NOMO-1 treated with dmso at 0.1 percent for 144 hours (cell line): ENCODE results near the gene SEMA7A.
"Not testable (repeated sequence)": the region's sequence is repeated elsewhere in the genome, so short reads cannot be mapped to it uniquely, and the experiment has no call there.

ENCODE experiments used
- DNase-seq: peaks from one replicate; lab custom pipeline; 2025; ENCODE audit not compliant: unreplicated experiment; lab: John Stamatoyannopoulos, UW

Gene SEMA7A

DNA sequence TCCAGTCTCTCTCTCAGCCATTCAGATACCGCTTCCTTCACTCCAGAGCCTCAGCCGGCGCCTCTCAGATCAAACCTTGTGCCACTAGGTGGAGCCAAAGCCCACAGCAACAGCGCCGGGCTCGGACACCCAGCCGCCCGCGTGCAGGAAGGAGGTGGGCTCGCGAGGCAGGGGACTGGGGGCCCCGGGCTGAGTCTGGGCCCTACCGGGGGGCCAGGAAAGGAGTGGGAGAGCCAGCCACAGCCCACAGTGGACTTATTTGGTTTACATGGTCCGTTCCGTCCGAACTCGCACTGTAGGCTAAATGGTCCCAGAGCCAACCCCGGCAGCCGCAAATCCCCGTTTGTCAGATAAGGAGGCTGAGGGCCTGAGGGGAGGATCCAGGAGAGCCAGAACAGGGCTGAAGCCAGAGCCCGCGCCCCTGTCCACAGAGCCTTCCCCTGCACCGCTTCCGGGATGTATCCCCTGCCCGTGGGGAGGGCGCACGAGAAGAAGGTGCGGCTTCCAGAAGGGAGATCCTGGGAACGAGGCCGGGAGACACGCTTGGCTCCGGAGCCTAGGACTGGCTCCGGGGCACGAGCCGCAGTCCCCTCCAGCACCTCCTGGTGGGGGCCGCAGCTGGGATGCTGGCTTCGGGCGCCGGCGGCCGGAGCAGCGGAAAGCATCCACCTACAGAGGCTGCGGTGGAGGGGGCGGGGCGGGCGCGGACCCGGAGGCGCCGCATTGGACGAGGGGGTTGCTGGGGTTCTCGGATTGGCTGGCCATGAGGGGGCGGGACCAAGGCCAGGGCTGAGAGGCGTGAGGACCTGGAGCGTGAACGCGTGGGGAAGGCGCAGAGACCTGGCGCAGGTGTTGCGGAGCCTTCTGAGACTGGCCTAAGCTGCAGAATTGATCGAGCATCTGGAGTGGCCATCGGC, 59.8 kb downstream of the SEMA7A start:
- DNase-seq = peak; percentile 76

DNA sequence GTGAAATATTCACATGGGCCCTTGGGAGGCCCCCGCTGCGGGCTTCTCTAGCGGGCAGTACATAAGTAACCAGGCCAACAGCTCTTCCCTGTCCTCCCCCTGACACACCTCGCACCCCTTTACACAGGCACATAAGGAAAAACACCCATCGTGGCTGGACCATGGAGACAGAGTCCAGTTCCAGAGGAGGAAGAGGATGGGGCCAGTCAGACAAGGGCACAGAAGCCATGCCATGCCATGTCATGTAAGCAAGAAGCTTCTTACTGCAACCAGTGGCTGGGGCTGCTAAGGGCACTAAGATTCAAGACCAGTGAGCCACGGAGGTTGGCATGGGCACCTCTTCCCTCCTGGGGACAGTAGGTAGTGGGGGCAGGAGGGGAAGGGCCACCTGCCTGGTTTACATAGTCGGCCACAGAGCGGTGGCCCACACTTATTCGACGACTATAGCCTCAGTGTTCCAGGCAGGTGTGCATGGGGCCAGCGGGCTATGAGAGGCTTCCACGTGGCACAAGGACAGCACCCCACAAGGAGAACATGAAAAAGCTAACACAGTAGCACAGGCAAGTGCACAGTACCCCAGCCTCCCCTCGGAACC, 60.6 kb downstream of the SEMA7A start:
- no peak for DNase-seq

DNA sequence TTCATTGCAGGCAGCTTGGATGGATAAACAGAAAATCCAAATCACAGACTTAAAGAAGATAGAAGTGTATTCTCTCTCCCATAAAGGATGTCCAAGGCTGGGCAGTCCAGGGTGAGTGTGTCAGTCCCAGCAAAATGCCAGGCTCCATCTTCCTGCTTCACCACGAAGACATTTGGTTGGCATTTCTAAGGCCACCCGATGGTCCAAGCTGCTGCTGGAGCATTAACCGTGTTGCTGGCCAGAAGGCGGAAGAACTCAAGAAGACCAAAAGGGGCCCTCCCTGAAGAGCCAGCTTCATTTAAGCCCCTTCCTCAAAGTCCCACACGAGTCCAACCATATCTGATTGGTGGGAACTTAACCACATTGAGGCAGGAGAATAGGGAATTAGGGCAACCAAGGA, 63.3 kb downstream of the SEMA7A start:
- no peak for DNase-seq

DNA sequence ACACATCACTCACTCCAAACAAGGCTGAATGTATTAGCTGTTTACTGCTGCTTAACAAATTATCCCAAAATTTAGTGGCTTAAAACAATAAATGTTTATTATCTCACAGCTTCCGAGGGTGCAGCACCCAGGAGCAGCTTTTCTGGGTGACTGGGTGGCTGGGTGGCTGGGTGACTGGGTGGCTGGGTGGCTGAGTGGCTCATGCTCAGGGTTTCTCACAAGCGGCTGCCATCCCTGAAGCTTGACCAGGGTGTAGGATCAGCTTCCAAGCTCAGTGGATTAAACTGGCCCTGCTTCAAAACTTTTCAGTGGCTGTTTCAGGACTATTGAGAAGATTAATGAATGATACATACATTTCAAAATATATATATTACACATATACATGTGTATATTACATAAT, 64.0 kb downstream of the SEMA7A start:
- DNase-seq = no peak

DNA sequence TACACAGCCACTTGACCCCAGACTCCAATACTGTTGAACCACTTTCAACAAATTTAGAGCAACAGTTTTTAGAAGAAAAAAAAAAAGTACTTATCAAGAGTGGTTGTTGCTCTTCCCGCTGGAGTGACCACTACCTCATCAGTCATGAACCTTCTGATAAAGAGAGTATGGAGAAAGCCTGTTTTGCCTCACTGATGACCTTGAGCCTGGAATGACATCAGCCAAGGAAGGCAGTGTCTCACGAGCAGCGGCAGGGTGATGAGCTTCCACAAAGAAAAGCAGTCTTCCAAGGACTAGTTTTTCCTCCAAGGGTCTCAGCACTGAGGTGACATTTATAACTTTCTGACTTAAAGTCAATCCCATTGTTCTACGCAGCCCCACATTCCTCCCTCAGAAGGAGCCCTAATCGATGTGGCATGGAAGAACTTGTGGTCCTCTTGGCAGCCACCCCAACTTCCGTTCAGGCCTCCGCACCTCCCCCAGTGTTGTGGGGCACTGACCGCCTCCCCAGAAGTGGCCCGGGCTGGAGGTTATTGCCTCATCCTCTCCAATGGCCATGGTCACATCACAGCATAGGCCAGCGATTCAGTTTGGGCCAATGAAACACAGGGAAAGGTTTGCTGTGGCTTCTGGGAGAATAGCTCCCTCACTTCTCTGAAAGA, 64.5 kb downstream of the SEMA7A start:
- DNase-seq = no peak

DNA sequence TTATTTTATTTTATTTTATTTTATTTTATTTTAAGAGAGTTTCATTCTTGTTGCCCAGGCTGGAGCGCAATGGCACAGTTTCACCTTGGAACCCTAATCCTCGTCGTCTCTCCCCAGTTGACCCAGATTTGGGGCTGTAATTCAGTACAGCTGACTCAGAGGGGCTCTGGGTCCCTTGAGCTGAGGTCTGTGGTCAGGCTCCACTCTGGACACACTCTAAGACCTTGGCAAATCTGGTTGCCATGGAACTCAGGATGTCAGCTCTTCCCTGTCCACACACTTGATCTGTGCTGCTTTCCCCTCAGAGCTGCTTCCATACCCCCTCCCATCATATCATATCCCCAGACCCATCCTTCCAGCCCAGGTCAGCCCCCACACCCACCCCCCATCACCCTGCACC, 65.6 kb downstream of the SEMA7A start:
- DNase-seq = no peak

DNA sequence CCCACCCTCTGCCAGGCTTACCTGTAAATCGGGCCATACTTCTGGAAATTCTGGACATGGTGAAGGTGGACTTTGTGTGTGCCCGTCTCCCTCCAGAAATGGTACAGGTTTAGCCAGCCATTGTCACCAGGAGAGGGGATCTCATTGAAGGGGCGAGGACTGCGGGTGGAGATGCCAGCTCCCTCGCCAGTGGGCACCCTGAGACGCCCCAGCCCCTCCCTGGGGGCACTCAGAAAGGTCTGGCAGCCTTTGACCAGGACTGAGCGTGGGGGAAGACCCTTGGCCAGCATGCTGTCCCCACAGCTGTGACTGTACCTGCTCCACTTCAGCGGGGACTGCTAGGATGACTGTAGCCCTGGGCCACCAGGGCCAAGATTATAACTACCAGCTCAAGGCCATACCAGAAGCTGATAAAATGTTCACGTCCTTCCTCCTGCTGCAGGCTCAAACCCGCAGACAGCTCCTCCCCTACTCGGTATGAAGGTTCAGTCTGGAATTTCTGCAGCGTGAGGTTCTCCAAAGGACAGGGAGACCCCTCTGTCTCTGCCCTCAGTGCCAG, 66.4 kb downstream of the SEMA7A start, which contains the start of gene CYP11A1:
CYP11A1 (minus strand) TSS at position 351 of the 559 bp plus-strand sequence; CDS start at position 290, 61 bp downstream.
- DNase-seq = no peak

DNA sequence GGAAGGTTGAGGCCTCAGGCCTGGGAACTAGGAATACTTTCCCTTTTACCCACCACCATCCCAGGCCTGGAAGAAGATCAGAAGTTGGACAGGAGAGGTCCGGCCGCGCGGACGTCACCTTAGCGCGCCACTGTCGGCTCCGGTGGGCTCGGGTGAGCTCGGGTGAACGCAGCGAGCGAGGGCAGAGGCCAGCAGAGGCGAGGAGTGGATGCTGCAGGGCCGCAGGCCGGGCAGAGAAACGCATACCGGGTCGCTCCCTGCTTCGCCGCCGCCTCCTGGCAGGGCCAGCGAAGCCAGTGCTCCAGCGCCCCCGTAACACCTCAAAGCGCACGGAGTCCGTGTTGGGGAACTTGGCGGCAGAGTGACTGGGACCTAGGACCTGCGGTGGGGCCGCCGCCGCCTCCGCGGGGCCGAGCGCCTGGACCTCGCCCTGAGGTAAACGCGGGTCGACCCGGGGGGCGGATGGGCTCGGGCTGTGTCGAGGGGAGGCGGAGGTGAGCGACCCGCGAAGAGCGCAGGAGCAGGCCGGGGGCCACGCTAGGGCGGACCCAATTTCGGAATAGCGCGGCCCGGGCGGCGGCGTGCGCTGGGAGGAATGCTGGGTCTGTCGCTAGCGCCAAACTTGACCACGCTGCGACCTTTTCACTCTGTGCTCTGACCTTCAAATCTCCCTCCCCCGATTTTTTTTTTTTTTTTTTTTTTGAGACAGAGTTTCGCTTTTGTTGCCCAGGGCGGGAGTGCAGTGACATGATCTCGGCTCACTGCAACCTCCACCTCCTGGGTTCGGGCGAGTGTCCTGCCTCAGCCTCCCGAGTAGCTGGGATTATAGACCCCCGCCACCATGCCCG, 67.9 kb downstream of the SEMA7A start:
- DNase-seq = no peak

DNA sequence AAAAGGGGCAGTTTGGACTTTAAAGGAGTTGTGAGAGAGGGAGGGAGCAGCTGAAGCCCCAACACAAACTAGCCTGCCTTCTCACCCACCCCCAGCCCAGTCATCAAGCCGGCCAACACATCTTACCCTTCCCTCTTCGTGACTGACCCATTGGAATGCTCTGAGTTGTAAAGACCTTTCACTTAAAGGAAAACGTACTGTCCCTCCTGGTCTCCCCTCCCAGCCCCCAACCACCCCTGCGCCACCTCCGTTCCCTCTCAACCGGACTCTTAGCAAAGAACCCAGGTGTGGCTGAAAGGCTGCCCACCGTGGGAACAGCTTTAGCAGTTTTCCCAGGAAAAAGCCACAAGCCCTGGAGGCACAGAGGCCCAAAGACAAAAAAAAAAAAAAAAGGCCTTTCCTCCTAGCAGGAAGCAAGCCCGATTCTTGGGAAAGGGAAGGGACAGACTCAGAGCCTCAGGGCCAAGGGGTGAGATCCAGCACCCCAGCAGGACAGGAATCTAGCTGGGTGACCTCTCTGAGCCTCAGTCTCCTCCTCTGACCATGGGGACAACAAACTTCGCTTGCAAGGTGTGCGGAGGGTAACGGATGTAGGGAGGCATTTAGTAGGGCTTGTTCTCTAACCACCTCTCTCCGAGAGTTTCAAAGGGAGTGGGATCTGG, 68.7 kb downstream of the SEMA7A start:
- DNase-seq = no peak

DNA sequence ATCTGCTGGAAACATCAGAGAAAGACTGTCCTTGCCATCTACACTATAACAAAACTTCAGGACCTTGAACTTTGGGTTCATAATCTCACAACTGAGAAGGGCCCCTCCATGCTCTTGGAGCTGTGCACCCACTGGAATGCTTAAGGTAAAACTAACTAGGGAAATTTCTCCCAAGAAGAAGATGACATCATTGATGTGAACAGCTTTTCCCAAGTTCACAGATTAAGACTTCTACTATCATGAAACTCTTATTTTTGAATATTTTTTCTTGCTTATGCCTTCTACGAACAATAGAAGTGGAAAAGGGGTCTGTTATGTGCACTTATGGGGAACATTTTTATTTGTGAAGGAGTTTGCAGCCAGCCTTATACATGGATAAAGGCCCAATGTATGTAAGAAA, 71.3 kb downstream of the SEMA7A start:
- no peak for DNase-seq

DNA sequence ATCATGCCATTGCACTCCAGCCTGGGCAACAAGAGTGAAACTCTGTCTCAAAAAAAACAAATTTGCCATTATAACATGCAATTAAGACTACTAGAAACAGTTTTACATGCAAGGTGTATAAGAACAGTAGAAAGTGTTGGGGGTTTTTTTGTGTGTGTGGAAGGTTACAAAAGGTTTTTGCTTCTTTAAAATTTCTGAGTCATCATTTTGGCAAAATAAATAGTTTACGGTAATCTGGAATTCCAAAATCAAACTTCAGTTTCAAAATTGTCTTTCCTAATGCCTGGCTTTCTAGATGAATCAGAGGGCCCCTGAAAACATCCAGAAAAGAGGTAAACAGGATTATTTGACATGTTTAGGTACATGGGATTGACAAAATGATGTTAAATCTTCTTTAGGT, 72.9 kb downstream of the SEMA7A start:
- DNase-seq = not testable (repeated sequence)

DNA sequence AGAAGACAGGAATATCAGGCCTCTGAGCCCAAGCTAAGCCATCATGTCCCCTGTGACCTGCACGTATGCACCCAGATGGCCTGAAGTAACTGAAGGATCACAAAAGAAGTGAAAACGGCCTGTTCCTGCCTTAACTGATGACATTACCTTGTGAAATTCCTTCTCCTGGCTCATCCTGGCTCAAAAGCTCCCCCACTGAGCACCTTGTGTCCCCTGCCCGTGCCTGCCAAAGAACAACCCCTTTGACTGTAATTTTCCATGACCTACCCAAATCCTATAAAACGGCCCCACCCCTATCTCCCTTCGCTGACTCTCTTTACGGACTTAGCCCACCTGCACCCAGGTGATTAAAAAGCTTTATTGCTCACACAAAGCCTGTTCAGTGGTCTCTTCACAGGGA, 74.4 kb downstream of the SEMA7A start:
- not testable (repeated sequence) for DNase-seq
